RWPE2 (cell line): ENCODE data around the gene SDK2.
A peak's percentile ranks its signal among the peaks of the same experiment; 100 is the strongest.

Experiments
- ATAC-seq: fragments of 200-7000 bp; cut with Tn5 transposase; 3 replicates; pipeline ENCODE4 v1.9.1; 2021; ENCODE audit warnings: low read depth
- DNase-seq: peaks from one replicate; pipeline ENCODE4 v3.0.0-alpha.2; 2020; ENCODE audit warnings: low spot score
- H3K27ac ChIP-seq: fragments of 450-650 bp; 2 replicates; pipeline ENCODE4 v1.5.1; 2017; ENCODE audit warnings: mild to moderate bottlenecking; ENCODE audit not compliant: poor library complexity, severe bottlenecking
- H3K27me3 ChIP-seq: fragments of 250-450 bp; sonication (Bioruptor Pico); 2 replicates; pipeline ENCODE4 v1.5.1; 2021; ENCODE audit warnings: mild to moderate bottlenecking, moderate library complexity; ENCODE audit not compliant: insufficient read depth, poor library complexity, severe bottlenecking
- H3K36me3 ChIP-seq: fragments of 250-450 bp; sonication (Bioruptor Pico); 2 replicates; pipeline ENCODE4 v1.5.1; 2020; ENCODE audit warnings: low read depth, mild to moderate bottlenecking, moderate library complexity
- H3K4me1 ChIP-seq: fragments of 250-450 bp; sonication (Bioruptor Pico); 2 replicates; pipeline ENCODE4 v1.5.1; 2021; ENCODE audit warnings: mild to moderate bottlenecking, moderate library complexity; ENCODE audit not compliant: insufficient read depth, poor library complexity, severe bottlenecking
- H3K4me3 ChIP-seq: fragments of 250-450 bp; sonication (Bioruptor Pico); 2 replicates; pipeline ENCODE4 v1.5.1; 2021; ENCODE audit warnings: mild to moderate bottlenecking, moderate library complexity; ENCODE audit not compliant: severe bottlenecking
- H3K9me3 ChIP-seq: fragments of 250-450 bp; sonication (Bioruptor Pico); 2 replicates; pipeline ENCODE4 v1.5.1; 2021; ENCODE audit warnings: mild to moderate bottlenecking, moderate library complexity; ENCODE audit not compliant: severe bottlenecking
- TF ChIP-seq, protein P1 (sequence below): fragments of 450-650 bp; IDR thresholded peaks from one replicate; pipeline ENCODE4 v1.5.1; 2017; ENCODE audit warnings: mild to moderate bottlenecking, moderate library complexity; ENCODE audit not compliant: poor library complexity, severe bottlenecking

The SDK2 gene

DNA sequence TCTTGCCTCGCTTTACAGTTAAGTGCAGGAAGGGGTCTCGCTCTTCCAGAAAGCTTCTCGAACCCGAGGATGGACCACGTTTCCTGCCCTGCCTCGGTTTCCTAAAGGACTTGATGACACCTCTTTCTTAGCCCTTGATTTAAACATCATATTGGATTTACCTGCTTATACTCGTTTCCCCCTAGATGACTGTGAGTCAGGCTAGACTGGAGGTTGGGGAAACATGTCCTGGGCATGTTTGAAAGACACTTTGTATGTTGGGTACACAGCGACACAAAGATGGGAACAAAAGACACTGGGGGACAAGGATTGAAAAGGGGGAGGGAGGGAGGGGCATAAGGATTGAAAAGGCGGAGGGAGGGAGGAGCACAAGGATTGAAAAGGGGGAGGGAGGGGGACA lies 30.0 kb downstream of the SDK2 start:
- Histone ChIP-seq H3K9me3 (no peaks in the 10 kb centered on the region), H3K27ac (peak overlapping the region; percentile 36)
- ATAC-seq, result no peak

DNA sequence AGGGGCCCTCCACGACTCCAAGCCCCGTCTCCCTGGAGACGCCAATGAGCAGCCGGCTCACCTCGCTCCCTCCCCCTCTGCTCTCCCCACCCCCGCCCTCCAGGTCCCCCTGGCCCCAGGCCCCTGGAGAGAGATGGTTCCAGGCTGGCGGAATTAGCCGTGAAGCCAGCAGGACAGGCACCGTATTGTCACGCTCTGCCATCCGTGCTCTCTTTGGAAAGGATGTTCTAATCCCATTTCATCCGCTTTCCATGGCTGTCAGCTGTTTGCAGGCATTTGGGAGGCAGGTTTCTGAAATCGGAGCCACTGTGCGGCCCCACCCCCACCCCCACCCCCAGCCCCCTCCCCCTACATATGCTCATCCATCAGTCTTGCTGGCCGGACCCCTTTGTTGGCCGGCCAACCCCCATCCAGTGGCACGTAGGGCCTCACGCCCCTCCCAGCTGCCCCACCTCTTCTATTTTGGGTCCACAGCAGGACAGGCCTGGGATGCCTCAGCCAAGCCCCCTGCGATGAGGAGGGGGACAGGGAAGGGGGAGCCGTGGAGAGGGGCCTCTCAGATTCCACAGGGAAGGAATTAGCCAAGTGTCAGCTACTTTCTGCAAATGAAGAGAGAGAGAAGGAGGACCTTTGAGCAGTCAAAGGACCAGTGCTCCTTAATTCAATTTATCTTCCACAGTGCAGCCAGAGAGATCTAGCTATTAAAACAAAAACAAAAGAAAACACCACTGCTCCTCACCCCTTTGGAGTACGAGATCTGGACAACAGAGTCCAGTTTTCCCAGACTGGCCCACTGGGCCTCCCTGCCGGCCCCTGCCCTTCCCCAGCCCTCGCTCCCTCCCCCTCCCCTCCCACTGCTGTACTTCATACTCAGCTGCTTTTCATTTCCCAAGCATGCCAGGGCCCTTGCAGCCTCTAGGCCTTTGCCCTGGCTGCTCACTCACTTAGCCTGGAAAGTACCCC lies 30.7 kb downstream of the SDK2 start:
- ATAC-seq (no peak), DNase-seq (no peak)
- Histone ChIP-seq H3K36me3 (no peaks in the 10 kb centered on the region), H3K9me3 (no peaks in the 10 kb centered on the region), H3K4me3 (no peak overlapping the region), H3K27ac (peak overlapping the region; percentile 36), H3K27me3 (no peaks in the 10 kb centered on the region), H3K4me1 (peaks cover 3% of the 10 kb centered on the region)
- TF ChIP-seq, protein P1, sequence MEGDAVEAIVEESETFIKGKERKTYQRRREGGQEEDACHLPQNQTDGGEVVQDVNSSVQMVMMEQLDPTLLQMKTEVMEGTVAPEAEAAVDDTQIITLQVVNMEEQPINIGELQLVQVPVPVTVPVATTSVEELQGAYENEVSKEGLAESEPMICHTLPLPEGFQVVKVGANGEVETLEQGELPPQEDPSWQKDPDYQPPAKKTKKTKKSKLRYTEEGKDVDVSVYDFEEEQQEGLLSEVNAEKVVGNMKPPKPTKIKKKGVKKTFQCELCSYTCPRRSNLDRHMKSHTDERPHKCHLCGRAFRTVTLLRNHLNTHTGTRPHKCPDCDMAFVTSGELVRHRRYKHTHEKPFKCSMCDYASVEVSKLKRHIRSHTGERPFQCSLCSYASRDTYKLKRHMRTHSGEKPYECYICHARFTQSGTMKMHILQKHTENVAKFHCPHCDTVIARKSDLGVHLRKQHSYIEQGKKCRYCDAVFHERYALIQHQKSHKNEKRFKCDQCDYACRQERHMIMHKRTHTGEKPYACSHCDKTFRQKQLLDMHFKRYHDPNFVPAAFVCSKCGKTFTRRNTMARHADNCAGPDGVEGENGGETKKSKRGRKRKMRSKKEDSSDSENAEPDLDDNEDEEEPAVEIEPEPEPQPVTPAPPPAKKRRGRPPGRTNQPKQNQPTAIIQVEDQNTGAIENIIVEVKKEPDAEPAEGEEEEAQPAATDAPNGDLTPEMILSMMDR, result no peak

More for the DNA sequence above, 30.0 kb downstream of the SDK2 start:
- Histone ChIP-seq H3K4me3 (no peak overlapping the region), H3K27me3 (no peaks in the 10 kb centered on the region), H3K4me1 (peaks cover 3% of the 10 kb centered on the region), H3K36me3 (no peaks in the 10 kb centered on the region)
- TF ChIP-seq, protein P1, result no peak
- no peak for DNase-seq

DNA sequence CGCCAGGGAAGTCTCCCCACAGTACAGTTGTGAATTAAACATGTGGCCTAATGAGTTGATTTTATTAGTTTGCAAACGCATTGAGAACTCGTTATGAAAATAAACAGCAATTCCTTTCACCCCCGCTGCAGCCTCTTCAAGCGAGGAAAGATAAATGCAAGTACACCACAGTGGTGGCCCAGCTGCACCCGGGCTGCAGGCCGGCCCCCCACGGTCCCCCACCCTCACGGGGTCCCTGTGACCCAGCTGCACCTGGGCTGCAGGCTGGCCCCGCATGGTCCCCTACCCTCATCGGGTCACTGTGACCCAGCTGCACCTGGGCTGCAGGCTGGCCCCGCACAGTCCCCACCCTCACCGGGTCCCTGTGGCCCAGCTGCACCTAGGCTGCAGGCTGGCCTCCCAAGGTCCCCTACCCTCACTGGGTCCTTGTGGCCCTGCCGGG lies 32.2 kb downstream of the SDK2 start:
- H3K27me3 ChIP-seq, result no peaks in the 10 kb centered on the region
- TF ChIP-seq, protein P1, result no peak
- no peak overlapping the region for H3K4me3 ChIP-seq
- DNase-seq (no peak), ATAC-seq (no peak)
- no peaks in the 10 kb centered on the region for H3K9me3 ChIP-seq
- no peaks in the 10 kb centered on the region for H3K36me3 ChIP-seq
- peaks cover 3% of the 10 kb centered on the region for H3K4me1 ChIP-seq
- H3K27ac ChIP-seq, result no peak overlapping the region

DNA sequence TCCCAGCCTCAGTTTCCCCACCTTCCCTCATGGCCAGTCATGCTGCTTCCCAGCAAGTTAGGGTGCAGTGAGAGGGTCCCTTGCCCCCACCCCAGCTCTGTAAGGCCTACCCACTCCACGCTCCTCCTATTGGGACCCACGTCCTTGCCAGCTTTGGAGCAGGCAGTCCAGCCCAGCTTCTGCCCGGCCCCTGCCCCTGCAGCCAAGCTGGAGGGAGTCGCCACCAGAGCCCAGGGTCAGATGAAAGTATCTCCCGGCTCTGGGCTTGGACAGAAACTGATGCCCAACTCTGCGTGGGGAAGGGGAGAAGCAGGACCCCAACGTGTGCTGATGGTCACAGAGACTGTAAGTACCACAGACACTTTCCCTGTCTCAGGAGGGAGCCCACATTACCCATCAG lies 32.6 kb downstream of the SDK2 start:
- DNase-seq (no peak), ATAC-seq (no peak)
- Histone ChIP-seq H3K27ac (no peak overlapping the region), H3K9me3 (no peaks in the 10 kb centered on the region), H3K36me3 (no peaks in the 10 kb centered on the region), H3K4me3 (no peak overlapping the region), H3K27me3 (no peaks in the 10 kb centered on the region), H3K4me1 (peaks cover 3% of the 10 kb centered on the region)
- TF ChIP-seq, protein P1, result no peak
